Right kidney (tissue), 9 donors: ENCODE measurements around the gene PDHA1.

Experiments
- DNase-seq: peaks from one replicate; pipeline ENCODE4 v3.0.0-alpha.2; 2016
- long read RNA-seq, 8 donors: transcript quantifications; one replicate each; lab custom pipeline, GENCODE V29; 2026

PDHA1 gene
- long read RNA-seq, donor 1, transcript PDHA1-206 (11 exons, 3,310 nt) = major isoform, 35 of 132 reads
- long read RNA-seq, donor 1, transcript PDHA1-202 (4 exons, 709 nt) = minor isoform, 7 of 132 reads
- long read RNA-seq, donor 1, partial matches to known transcripts = 76 of 132 reads
- long read RNA-seq, donor 1, other reads (novel, unspliced or antisense) = 0 of 132 reads
- long read RNA-seq, donor 2, transcript PDHA1-206 (11 exons, 3,310 nt) = major isoform, 15 of 50 reads
- long read RNA-seq, donor 2, partial matches to known transcripts = 21 of 50 reads
- long read RNA-seq, donor 2, other reads (novel, unspliced or antisense) = 0 of 50 reads
- long read RNA-seq, donor 3, transcript PDHA1-211 (4 exons, 611 nt) = minor isoform, 5 of 72 reads
- long read RNA-seq, donor 3, transcript PDHA1-206 (11 exons, 3,310 nt) = major isoform, 17 of 72 reads
- long read RNA-seq, donor 3, transcript PDHA1-202 (4 exons, 709 nt) = minor isoform, 5 of 72 reads
- long read RNA-seq, donor 3, partial matches to known transcripts = 37 of 72 reads
- long read RNA-seq, donor 3, other reads (novel, unspliced or antisense) = 0 of 72 reads
- long read RNA-seq, donor 4, transcript PDHA1-208 (3 exons, 791 nt) = minor isoform, 8 of 118 reads
- long read RNA-seq, donor 4, transcript PDHA1-202 (4 exons, 709 nt) = minor isoform, 7 of 118 reads
- long read RNA-seq, donor 4, transcript PDHA1-206 (11 exons, 3,310 nt) = major isoform, 27 of 118 reads
- long read RNA-seq, donor 4, transcript PDHA1-211 (4 exons, 611 nt) = minor isoform, 11 of 118 reads
- long read RNA-seq, donor 4, partial matches to known transcripts = 57 of 118 reads
- long read RNA-seq, donor 4, other reads (novel, unspliced or antisense) = 0 of 118 reads
- long read RNA-seq, donor 5, transcript PDHA1-206 (11 exons, 3,310 nt) = major isoform, 40 of 157 reads
- long read RNA-seq, donor 5, transcript PDHA1-202 (4 exons, 709 nt) = minor isoform, 7 of 157 reads
- long read RNA-seq, donor 5, transcript PDHA1-208 (3 exons, 791 nt) = minor isoform, 5 of 157 reads
- long read RNA-seq, donor 5, partial matches to known transcripts = 100 of 157 reads
- long read RNA-seq, donor 5, other reads (novel, unspliced or antisense) = 0 of 157 reads
- long read RNA-seq, donor 6, transcript PDHA1-211 (4 exons, 611 nt) = minor isoform, 6 of 107 reads
- long read RNA-seq, donor 6, transcript PDHA1-208 (3 exons, 791 nt) = minor isoform, 6 of 107 reads
- long read RNA-seq, donor 6, transcript PDHA1-202 (4 exons, 709 nt) = minor isoform, 6 of 107 reads
- long read RNA-seq, donor 6, transcript PDHA1-206 (11 exons, 3,310 nt) = major isoform, 20 of 107 reads
- long read RNA-seq, donor 6, partial matches to known transcripts = 64 of 107 reads
- long read RNA-seq, donor 6, other reads (novel, unspliced or antisense) = 0 of 107 reads
- long read RNA-seq, donor 7, transcript PDHA1-208 (3 exons, 791 nt) = minor isoform, 9 of 145 reads
- long read RNA-seq, donor 7, transcript PDHA1-206 (11 exons, 3,310 nt) = major isoform, 25 of 145 reads
- long read RNA-seq, donor 7, transcript PDHA1-210 (4 exons, 437 nt) = minor isoform, 8 of 145 reads
- long read RNA-seq, donor 7, transcript PDHA1-211 (4 exons, 611 nt) = minor isoform, 8 of 145 reads
- long read RNA-seq, donor 7, partial matches to known transcripts = 85 of 145 reads
- long read RNA-seq, donor 7, other reads (novel, unspliced or antisense) = 0 of 145 reads
- long read RNA-seq, donor 8, transcript PDHA1-208 (3 exons, 791 nt) = minor isoform, 5 of 110 reads
- long read RNA-seq, donor 8, transcript PDHA1-202 (4 exons, 709 nt) = minor isoform, 7 of 110 reads
- long read RNA-seq, donor 8, transcript PDHA1-206 (11 exons, 3,310 nt) = major isoform, 35 of 110 reads
- long read RNA-seq, donor 8, transcript PDHA1-211 (4 exons, 611 nt) = minor isoform, 6 of 110 reads
- long read RNA-seq, donor 8, partial matches to known transcripts = 52 of 110 reads
- long read RNA-seq, donor 8, other reads (novel, unspliced or antisense) = 0 of 110 reads

- DNase-seq = peak; percentile 81
These were observed at the start of gene PDHA1 for GRCh38 chrX:19343535-19344408. PDHA1 (plus strand) TSS chrX:19343927; CDS start chrX:19344038, 111 bp downstream.

GRCh38 chrX:19303256-19303880 is 40.4 kb upstream of the PDHA1 start:
- no peak for DNase-seq

GRCh38 chrX:19326567-19326966 is 17.2 kb upstream of the PDHA1 start:
- DNase-seq = no peak

DNA sequence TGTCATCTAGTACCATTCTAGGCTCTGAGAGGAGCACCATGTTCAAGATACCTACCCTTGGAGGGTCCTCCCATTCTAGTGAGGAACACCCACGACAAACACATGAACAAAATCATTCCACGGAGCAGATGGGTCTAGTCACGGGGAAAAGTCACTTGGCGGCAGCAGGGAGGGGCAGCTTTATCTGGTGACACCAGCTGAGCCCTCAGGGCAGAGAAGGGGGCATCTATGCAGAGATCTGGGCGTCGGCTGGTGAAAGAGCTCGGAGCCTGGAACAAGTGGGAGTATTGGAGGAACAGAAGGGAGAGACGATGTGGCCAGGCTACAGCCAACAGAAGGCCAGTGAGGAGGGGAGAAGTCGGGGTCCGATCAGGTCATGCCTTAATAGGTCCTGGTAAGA is 11.9 kb upstream of the PDHA1 start:
- no peak for DNase-seq

GRCh38 chrX:19332983-19333382 is 10.7 kb upstream of the PDHA1 start:
- DNase-seq = peak; percentile 4

DNA sequence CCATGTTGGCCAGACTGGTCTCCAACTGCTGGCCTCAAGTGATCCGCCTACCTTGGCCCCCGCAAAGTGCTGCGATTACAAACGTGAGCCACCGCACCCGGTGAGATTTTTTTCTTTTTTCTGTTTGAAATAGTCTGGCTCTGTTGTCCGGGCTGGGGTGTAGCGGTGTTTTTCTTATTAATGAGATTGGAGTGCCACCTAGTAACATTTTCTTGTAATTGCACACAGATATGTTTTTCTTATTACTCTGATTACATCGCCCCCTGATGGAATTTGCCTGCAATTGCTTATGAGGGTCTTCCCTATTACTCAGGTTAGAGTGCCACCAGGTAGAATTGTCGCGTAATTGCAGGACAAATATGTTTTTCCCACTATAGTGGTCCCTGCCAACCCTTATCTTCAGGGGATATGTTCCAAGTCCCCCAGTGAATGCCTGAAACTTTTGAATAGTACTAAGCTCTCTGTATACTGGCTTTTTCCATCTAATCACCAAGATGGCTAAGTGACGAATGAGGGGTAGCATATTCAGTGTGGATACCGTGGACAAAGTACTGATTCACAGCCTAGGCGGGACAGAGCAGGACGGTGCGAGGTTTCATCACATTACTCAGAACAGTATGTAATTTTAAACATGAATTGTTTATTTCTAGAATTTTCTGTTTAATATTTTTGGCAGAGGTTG is 8.6 kb upstream of the PDHA1 start:
- DNase-seq = no peak

DNA sequence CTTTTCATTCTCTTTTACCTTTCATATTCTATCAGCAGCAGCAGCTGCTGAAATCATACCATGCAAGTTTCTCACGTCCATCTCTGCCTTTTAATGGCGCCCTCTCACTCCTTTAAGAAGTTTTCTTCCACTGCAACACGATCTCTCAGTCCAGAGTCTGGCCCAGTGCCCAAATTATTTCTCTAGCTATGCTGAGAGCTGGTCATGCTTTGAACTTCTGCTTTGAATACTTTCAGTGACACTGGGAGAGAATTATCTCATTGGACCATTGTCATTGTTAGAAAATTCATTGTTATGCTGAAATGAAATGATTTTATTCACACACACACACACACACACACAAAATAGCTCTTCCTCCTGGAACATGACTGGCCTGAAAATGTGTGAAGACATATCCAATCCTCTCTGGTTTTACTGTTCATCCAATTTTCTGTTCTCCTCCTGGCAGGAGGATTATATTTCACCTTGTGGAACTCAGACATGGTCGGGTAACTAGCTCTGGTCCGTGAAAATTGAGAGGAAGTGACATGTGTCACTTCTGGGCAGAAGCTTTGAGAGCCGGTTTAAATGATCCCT is 1.3 kb upstream of the PDHA1 start:
- peak; percentile 20 for DNase-seq

- DNase-seq = no peak
These were observed 617 bp upstream of the PDHA1 start for GRCh38 chrX:19343085-19343534.

GRCh38 chrX:19344661-19345060 is 934 bp downstream of the PDHA1 start:
- peak; percentile 4 for DNase-seq

GRCh38 chrX:19347916-19348315 is 4.2 kb downstream of the PDHA1 start:
- DNase-seq = no peak

DNA sequence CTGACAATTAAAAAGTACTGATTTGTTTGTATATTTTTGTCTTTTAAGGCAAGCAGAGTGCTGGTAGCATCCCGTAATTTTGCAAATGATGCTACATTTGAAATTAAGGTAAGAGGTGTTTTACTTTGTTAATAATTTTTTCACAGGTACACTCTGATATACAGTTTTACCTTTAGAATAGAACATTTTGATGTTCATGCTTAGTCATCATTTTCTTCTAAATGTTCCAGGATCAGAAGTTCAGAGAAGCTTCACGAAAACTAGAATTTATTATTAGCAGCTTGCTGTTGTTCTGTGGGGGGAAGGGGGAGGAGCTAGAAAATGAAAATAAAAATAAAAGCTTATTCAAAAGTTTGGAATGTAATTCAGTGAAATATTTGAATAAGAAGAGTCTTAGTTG is 5.5 kb downstream of the PDHA1 start:
- no peak for DNase-seq

DNA sequence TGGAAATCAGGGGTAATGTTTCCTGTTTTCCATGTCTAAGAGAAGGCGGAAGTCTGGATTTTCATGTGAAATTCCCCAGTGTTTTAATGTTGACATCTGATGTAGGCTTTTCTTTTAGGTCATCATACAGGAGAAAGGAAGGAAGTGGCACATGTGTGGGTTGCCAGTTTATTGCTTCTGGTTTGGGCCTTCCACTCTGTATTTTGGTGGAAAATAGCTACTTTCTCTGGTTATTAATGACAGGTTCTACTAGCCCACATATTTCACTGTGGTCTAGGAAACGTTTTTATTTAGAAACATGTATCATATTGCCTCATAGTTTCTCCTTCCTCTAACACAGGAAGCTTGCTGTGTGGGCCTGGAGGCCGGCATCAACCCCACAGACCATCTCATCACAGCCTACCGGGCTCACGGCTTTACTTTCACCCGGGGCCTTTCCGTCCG is 7.2 kb downstream of the PDHA1 start:
- DNase-seq = no peak

- no peak for DNase-seq
These were observed 10.9 kb downstream of the PDHA1 start for GRCh38 chrX:19354625-19355024.

- DNase-seq = no peak
These were observed 14.8 kb downstream of the PDHA1 start for GRCh38 chrX:19358521-19358920.

- DNase-seq = no peak
These were observed 17.2 kb downstream of the PDHA1 start for GRCh38 chrX:19360903-19361302.

DNA sequence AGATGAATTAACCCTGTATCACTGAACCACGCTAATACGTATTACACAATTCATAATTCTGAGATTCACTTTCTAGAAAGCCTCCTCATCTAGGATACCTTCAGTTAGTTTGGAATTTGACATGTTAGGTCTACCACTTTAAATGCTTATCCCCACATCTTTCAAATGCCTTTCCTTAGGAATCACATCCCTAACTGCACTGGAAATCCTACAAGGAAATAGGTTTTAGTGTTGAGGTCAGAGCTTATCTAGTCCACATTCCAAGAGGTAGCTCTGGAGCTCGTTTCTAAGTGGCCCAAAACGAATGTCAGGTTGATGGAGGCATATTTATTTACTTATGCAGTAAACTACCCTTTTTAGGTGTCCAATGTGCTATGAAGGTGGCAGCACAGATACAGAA is 18.0 kb downstream of the PDHA1 start:
- no peak for DNase-seq

GRCh38 chrX:19368576-19368975 is 24.8 kb downstream of the PDHA1 start:
- no peak for DNase-seq

GRCh38 chrX:19370061-19370460 is 26.3 kb downstream of the PDHA1 start:
- no peak for DNase-seq
